IPS-NIHi11 (cell line): ENCODE results near the gene CYP1A2.
"Not testable (repeated sequence)": the region's sequence is repeated elsewhere in the genome, so short reads cannot be mapped to it uniquely, and the experiment has no call there.

Experiments
- DNase-seq: peaks from one replicate; pipeline ENCODE4 v3.0.0; 2012; ENCODE audit warnings: mixed read lengths, low spot score

Gene CYP1A2

DNA sequence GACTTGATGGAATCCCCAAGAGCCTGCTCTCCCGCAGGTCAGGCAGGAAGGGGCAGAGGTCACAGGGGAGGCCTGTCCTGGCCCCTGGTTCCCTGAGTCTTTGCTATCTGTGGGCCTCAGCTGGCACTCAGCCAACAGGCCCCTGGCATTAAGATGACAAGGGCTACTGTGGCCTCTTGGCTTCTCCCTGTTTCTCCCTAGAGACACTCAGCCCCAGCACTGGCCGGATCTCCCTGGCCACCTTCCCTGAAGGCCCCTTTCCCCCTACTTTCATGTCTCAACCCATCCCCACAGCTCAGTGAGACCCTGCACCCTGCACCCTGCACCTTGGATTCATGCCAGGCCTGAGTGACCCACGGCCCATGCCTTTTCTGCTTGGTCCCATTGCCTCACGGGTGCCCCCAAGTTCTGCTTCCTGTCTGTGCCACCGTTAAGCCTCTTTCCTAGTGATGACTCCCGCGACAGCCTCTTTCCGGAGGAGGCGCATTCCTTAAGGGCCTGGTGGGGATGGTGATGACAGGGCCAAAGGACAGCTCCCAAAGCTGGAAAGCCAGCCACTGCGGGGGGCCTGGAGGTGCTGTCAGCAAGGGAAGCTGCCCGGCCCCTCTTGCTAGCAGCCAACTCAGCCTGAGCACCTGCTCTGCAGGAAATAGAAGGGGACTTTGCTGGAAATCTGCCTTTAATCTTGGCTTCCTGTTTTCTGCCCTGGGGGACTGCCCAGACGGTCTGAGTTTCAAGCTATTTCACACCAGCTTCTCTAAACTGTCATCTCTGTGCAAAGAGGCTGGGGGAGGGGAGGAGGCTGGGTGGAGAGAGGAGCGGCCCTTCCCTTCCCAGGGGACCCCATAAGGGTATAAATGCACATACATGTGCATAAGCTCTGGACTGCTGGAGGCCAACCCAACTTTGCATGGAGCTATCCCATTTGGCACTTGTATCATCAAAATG is 28.4 kb downstream of the CYP1A2 start:
- peak; percentile 54 for DNase-seq

DNA sequence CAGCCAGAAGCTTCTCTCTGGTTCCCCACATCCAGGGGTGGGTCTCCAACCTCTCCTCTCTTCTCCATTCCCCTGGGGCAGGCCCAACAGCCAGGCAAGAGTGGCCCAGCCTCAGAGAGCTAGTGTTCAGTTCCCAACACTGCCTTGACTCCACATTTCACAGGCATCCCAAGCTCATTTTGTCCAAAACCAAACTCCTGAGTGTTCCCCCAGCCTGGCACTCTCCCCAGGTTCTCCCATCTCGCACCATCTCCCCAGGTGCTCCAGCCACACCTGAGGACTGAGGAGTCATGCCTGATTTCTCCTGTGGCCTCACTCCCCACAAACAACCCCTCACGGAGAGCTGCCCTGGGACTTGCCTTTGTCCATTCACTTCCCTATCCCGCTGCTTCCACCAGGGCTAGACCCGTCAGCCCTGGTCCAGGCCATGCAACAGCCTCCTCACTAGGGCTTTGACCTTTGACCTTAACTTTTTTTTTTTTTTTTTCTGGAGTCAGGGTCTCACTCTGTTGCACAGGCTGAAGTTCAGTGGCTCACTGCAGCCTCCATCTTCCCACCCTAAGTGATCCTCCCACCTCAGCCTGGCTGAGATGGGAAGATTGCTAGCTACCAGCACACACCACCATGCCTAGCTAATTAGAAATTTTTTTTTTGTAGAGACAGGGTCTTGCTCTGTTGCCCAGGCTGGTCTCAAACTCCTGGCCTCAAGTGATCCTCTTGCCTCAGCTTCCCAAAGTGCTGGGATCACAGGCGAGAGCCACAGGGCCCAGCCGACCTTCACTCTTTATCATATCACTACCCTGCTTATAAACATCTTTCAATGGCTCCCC is 29.3 kb downstream of the CYP1A2 start:
- DNase-seq, result no peak

DNA sequence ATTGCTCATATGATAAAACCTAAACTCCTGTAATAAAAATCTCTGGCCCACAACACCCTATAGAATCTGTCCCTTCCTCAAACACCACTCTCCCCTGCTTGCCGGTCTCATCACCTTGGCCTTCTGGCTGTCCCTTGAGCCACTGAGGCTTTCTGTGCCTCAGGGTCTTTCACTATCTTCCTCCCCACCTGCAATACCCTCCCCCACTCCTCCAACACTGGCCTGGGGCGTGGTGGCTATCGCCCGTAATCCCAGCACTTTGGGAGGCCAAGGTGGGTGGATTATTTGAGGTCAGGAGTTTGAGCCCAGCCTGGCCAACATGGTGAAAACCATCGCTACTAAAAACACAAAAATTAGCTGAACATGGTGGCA is 29.9 kb downstream of the CYP1A2 start:
- no peak for DNase-seq

GRCh38 chr15:74779162-74779648 is 30.6 kb downstream of the CYP1A2 start:
- no peak for DNase-seq

- DNase-seq, result no peak
These were observed 32.1 kb downstream of the CYP1A2 start for GRCh38 chr15:74780523-74781430.

- peak; percentile 96 for DNase-seq
These were observed 33.0 kb downstream of the CYP1A2 start, which contains the start of gene CSK for GRCh38 chr15:74781431-74782258. TSS of gene CSK (plus strand) at chr15:74782080. CDS start at chr15:74798298, 16,218 bp downstream.

DNA sequence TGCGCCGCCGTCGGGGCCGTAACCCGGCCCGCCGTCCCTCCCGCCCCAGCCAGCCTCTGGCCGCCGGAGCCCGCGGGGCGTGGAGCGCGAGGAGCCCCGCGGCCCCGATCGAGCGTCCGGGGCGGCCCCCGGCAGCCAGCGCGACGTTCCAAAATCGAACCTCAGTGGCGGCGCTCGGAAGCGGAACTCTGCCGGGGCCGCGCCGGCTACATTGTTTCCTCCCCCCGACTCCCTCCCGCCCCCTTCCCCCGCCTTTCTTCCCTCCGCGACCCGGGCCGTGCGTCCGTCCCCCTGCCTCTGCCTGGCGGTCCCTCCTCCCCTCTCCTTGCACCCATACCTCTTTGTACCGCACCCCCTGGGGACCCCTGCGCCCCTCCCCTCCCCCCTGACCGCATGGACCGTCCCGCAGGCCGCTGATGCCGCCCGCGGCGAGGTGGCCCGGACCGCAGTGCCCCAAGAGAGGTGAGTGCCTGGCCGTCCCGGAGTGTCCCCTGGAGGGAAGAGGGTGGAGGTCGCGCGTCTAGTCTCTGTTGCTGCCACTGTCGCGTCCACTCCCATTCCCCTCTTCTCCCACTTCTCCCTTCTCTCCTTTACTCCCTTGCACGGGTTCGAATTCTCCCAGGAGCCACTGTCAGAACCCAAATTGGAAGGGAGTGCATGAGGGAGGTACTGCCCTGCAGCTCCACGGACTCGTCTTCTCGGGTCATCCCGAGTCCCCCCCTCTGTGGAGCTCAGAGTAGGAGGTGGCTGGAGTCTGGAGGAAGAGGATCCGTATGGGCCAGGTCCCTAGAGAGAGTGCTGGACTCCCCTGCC is 33.8 kb downstream of the CYP1A2 start:
- DNase-seq, result peak; percentile 66

DNA sequence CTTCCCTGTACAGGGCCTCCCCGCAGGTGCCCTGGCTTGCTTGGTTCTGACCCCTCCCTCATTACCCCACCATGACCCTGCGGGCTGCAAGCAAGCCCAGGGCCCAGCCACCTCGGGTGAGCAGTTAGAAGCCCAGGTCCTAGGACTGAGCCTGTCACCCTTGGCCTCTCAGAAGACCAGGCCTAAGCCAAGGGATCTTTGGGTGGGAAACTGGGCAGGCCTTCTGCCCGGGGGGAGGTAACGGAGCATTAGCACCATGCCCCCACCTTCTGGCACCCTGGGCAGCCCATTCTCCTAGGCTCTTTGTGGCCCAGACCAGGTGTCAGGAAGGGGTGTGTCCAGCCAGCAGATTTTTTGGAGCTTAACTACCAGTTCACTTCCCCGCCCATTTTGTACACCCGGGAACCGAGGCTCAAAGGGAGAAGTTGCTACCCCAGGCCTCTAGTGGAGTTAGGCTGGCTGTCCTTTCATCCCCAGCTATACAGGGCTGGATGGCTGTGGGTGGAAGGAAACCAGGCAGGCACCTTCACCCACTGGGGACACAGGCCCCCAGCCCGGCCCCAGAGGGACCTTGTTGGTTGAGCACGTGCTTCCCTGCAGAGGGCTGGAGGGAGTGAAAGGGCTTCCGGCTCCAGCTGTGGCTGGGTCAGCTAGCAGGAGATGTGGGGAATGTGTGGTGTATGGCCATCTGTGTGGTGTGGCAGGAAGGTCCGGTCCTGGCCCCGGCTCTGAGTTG is 34.6 kb downstream of the CYP1A2 start:
- DNase-seq, result no peak

DNA sequence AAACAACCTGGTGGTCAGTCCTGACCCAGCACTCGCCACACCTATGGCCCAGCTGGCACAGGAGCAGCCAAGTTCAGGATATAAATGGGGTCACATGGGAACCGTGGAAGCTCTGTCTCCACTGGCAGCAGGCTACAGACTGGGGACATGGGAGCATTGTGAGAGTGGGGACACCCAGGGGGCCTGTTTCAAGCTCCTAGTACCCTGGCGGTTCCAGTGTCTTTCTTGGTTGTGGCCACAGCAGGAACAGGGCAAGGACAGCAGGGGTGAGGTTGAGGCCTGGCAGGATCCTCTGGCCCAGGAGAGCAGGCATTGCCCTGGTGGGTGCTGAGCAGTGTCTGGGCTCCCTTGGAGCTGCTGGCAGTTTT is 35.1 kb downstream of the CYP1A2 start:
- DNase-seq, result no peak

- DNase-seq, result no peak
These were observed 36.0 kb downstream of the CYP1A2 start for GRCh38 chr15:74784426-74785193.

DNA sequence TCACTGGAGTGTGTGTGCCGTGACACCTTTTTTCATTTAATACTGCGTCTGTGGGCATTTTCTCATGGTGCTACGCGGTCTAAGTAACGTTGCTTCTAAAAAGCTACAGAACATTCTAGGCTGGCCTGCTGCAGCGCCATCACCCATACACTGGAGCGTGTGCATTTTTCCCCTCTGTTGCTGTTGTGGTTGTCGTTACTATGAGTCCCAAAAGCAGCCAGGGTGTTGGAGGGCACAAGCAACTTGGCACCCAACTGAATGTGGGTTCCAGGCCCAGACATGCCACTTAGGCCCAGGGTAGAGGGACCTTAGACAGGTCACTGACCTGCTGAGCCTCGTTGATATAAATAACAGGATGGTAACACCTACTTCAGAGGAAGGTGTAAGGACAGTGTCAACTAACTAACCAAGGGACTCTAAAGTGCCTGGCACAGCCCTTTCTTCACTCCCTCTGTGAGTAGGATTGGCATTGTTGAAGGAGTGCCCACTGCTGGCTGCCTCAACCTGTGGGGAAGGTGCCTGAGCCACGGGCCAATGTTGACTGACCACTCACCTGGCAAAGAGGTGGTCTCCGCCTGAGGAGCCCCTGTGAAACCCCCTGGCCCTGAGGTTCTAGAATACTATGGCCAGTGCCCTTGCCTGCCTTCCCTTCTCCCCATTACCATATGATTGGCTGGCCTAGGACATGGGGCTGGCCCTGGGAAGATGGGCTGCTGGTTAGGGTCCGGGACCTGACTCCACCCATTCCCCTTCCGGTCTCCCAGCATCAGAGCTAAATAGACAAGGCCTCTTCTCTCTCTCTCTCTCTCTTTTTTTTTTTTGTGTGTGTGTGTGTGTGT is 36.8 kb downstream of the CYP1A2 start:
- no peak for DNase-seq

GRCh38 chr15:74786081-74786480 is 37.4 kb downstream of the CYP1A2 start:
- DNase-seq, result not testable (repeated sequence)

- DNase-seq, result no peak
These were observed 38.0 kb downstream of the CYP1A2 start for GRCh38 chr15:74786551-74787165.

GRCh38 chr15:74787251-74788041 is 38.8 kb downstream of the CYP1A2 start:
- DNase-seq, result peak; percentile 80

DNA sequence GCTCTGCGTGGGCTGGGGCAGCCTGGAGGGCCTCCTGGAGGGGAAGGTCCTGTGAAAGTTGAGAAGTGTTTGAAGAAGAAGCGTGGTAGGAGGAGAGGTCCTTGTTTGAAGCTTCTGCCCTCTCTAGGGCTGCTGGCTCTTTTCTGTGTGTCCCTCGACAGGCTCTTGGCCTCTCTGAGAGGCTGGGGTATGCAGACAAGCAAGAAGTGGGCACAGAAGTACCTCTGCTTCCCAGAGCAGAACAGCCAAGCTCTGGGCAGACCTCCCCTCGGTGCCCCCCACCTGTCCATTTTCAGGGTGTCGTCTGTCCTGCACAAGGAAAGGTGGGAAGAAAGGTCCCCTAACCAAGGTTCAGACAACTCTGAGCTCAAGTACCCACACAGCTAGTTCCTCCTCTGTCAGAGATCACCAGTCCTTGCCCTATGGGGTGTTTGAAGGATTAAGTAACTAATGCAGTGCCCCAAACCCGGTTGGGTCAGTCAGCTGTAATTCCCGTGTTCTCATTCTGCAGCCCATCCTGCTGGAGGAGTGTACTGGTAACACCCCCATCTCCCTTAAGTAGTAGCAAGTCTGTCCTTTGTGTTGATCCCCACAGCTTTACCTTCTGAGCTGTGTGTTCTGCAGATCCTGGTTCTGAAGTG is 39.5 kb downstream of the CYP1A2 start:
- no peak for DNase-seq

DNA sequence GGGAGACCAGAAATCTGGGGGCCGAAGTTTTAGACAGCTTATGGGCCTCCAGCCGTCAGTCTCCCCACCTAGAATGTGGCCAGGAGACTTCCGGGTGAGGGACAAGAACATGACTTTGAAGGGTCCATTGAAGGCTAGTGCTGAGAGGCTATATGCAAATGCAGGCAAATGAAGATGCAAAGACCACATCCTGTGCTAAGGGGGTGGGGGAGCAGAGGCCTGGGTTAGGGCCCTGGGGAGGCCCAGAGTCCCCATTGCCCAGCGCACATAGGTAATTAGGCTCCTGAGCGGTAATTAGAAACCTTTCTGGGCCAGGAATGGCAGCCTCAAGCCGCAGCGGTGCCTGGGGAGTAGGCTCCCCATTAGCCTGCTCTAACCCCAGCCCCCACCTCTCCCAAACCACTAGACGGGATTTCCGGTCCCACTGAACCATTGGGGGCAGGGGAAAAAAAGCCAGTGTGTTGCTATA is 40.1 kb downstream of the CYP1A2 start:
- DNase-seq, result no peak
